Endothelial cell of umbilical vein (primary cell): ENCODE results near the gene PRX. TPM values are rescaled to one million over a fixed set of nuclear protein-coding genes. Genes with fewer than 3 reads are reported as not detected.

Experiments
- BruUV-seq: library from RNA; stranded (reverse); fragments of 400-500 nt; replicated peaks from 2 replicates; lab custom pipeline; 2021; lab: Mats Ljungman, UMichigan
- CTCF ChIA-PET: fragments of 300-600, 350-600 bp; sonication (Branson Sonifier 250); formaldehyde crosslinking; loops from one replicate; lab custom pipeline; 2021; ENCODE audit warnings: antibody characterized with exemption, inconsistent platforms; lab: Charles Lee
- POLR2A ChIA-PET: fragments of 300-600, 350-600 bp; sonication (Branson Sonifier 250); formaldehyde crosslinking; loops from one replicate; lab custom pipeline; 2021; ENCODE audit warnings: antibody characterized with exemption, inconsistent platforms; lab: Charles Lee
- DNase-seq: peaks from one replicate; pipeline ENCODE4 v3.0.0-alpha.2; 2011; ENCODE audit warnings: low read depth, low spot score
- FAIRE-seq: peaks from 2 replicates; lab custom pipeline; 2011; peaks lifted over from hg19 to GRCh38; lab: Jason Lieb, UNC
- H2AFZ ChIP-seq: 2 replicates; pipeline ENCODE4 v1.6.0; 2012; ENCODE audit warnings: low read depth, low read length, control low read depth, inconsistent platforms
- H3K27ac ChIP-seq: 2 replicates; pipeline ENCODE4 v1.5.1; 2011; ENCODE audit warnings: low read depth, mild to moderate bottlenecking, control low read depth, low read length, moderate library complexity; ENCODE audit not compliant: insufficient read depth
- H3K27me3 ChIP-seq, 2 experiments: 2 replicates each; pipeline versions ENCODE4 v1.6.0 to v1.6.1; 2011; ENCODE audit warnings: low read length in 2 of 2, mixed read lengths in 1 of 2; ENCODE audit not compliant: control insufficient read depth in 2 of 2, insufficient read depth in 2 of 2
- H3K36me3 ChIP-seq, 2 experiments: 2 replicates in 1 of 2; 3 replicates in 1 of 2; pipeline ENCODE4 v1.5.1; 2011; ENCODE audit warnings: low read length in 2 of 2, mild to moderate bottlenecking in 1 of 2, moderate library complexity in 1 of 2; ENCODE audit not compliant: control insufficient read depth in 2 of 2, insufficient read depth in 2 of 2; ENCODE audit errors: extremely low read depth in 1 of 2
- H3K4me1 ChIP-seq: 3 replicates; pipeline ENCODE4 v1.5.1; 2011; ENCODE audit warnings: mild to moderate bottlenecking, low read length; ENCODE audit not compliant: control insufficient read depth, insufficient read depth; ENCODE audit errors: extremely low read depth
- H3K4me2 ChIP-seq: 2 replicates; pipeline ENCODE4 v1.6.1; 2011; ENCODE audit warnings: low read length, control low read depth, mixed read lengths; ENCODE audit not compliant: insufficient read depth
- H3K4me3 ChIP-seq, 3 experiments: fragments of 200-600 bp in 1 of 3; sonication (generic), shearing (Covaris generic) in 1 of 3; replicated peaks in 1 of 3; 2 replicates each; pipeline ENCODE4 v1.5.1; 2011 to 2016; ENCODE audit warnings: control low read depth in 3 of 3, low read length in 3 of 3, mild to moderate bottlenecking in 2 of 3, inconsistent platforms in 1 of 3, low read depth in 1 of 3, moderate library complexity in 1 of 3; ENCODE audit not compliant: insufficient read depth in 1 of 3
- H3K79me2 ChIP-seq: 2 replicates; pipeline ENCODE4 v1.6.0; 2012; ENCODE audit warnings: low read length, inconsistent platforms; ENCODE audit not compliant: control insufficient read depth, insufficient read depth
- H3K9ac ChIP-seq: replicated peaks from 2 replicates; pipeline ENCODE3; 2011; ENCODE audit warnings: low read length, control low read depth; ENCODE audit not compliant: insufficient read depth; ENCODE audit errors: extremely low read depth
- H3K9me1 ChIP-seq: replicated peaks from 3 replicates; pipeline ENCODE4 v1.6.0; 2011; ENCODE audit warnings: mild to moderate bottlenecking, low read length; ENCODE audit not compliant: control insufficient read depth, insufficient read depth; ENCODE audit errors: extremely low read depth
- H3K9me3 ChIP-seq: replicated peaks from 2 replicates; pipeline ENCODE4 v1.5.1; 2012; ENCODE audit warnings: low read length, inconsistent platforms; ENCODE audit not compliant: control insufficient read depth, insufficient read depth
- H4K20me1 ChIP-seq: replicated peaks from 2 replicates; pipeline ENCODE3; 2011; ENCODE audit warnings: mild to moderate bottlenecking, low read length; ENCODE audit not compliant: control insufficient read depth, insufficient read depth; ENCODE audit errors: extremely low read depth
- CTCF ChIP-seq, 2 donors: IDR thresholded peaks; 1 replicate in 1 of 2; 2 replicates in 1 of 2; pipeline ENCODE4 v1.5.1; 2011; ENCODE audit warnings: low read length in 2 of 2, mild to moderate bottlenecking in 2 of 2, moderate library complexity in 2 of 2, control low read depth in 1 of 2, inconsistent platforms in 1 of 2, low read depth in 1 of 2; ENCODE audit not compliant: insufficient read depth in 1 of 2; ENCODE audit errors: extremely low read depth in 1 of 2
- EZH2 ChIP-seq: IDR thresholded peaks from 2 replicates; pipeline ENCODE4 v1.6.1; 2012; ENCODE audit warnings: borderline replicate concordance, low read depth, mild to moderate bottlenecking, moderate library complexity, low read length, inconsistent platforms; ENCODE audit not compliant: severe bottlenecking
- FOS ChIP-seq: IDR thresholded peaks from 2 replicates; pipeline ENCODE4 v1.6.1; 2011; ENCODE audit warnings: mild to moderate bottlenecking, low read length, moderate library complexity, borderline replicate concordance; ENCODE audit not compliant: insufficient read depth
- GATA2 ChIP-seq: IDR thresholded peaks from 2 replicates; pipeline ENCODE4 v1.7.0; 2011; ENCODE audit warnings: low read depth, mild to moderate bottlenecking, moderate library complexity, mixed read lengths, low read length; ENCODE audit not compliant: insufficient read length, insufficient read depth
- JUN ChIP-seq: IDR thresholded peaks from 2 replicates; pipeline ENCODE4 v1.6.1; 2011; ENCODE audit warnings: borderline replicate concordance, low read depth; ENCODE audit not compliant: insufficient read length, insufficient read depth
- MYC ChIP-seq: IDR thresholded peaks from one replicate; pipeline ENCODE4 v1.6.1; 2011; ENCODE audit warnings: mild to moderate bottlenecking, low read depth, low read length
- POLR2A ChIP-seq: IDR thresholded peaks from 2 replicates; pipeline ENCODE4 v1.6.1; 2012; ENCODE audit warnings: low read depth, mild to moderate bottlenecking, control low read depth, low read length
- POLR2AphosphoS5 ChIP-seq: IDR thresholded peaks from 2 replicates; pipeline ENCODE4 v1.6.1; 2012; ENCODE audit warnings: low read depth, mild to moderate bottlenecking, control low read depth, low read length, moderate library complexity; ENCODE audit not compliant: insufficient read depth
- dilution Hi-C: fragments of 300-500 bp; cut with MboI; formaldehyde crosslinking; loops from one replicate; pipeline ENCODE4 v1.15.0; 2019; ENCODE audit warnings: low sequenced_read_pairs; ENCODE audit not compliant: extremely low pct_ligation_motif_present
- intact Hi-C: fragments of 100-400 bp; cut with micrococcal nuclease; formaldehyde crosslinking; loops from one replicate; pipeline ENCODE4 v1.10.0; 2022
- polyA plus RNA-seq, 4 experiments: library from polyadenylated mRNA; depleted of rRNA in 3 of 4; stranded (reverse) in 3 of 4; unstranded in 1 of 4; fragments of >200 nt; gene quantifications; 2 replicates each; pipeline versions ENCODE4 v1.2.1 to v1.2.3, GENCODE V29; 2011 to 2012; ENCODE audit warnings: missing spikeins in 1 of 4
- total RNA-seq: library from RNA; stranded (reverse); gene quantifications from 2 replicates; pipeline ENCODE4 v1.2.3, GENCODE V29; 2021
- TF ChIP-seq, protein P1 (sequence below): IDR thresholded peaks from 2 replicates; pipeline ENCODE4 v1.6.1; 2011; ENCODE audit not compliant: insufficient read depth, insufficient read length

The PRX gene
- total and polyA plus RNA-seq, 2 donors (not counting 3 experiments of a cell fraction or from before 2014, with no cell fraction given), result 0.80 to 1.3 TPM

- H3K9me1 ChIP-seq, result no peaks in the 10 kb centered on the region
- H2AFZ ChIP-seq, result no peak overlapping the region
- H3K9ac ChIP-seq, result no peak overlapping the region
- CTCF ChIA-PET, result interaction anchor here (4.0 kb wide), 1 partner anchor 12 kb away, joined by 36 read pairs; no protein-coding TSS in a partner anchor
- H3K79me2 ChIP-seq, result no peaks in the 10 kb centered on the region
- POLR2A ChIA-PET, result no interaction called here
- no peak overlapping the region for H3K4me3 ChIP-seq
- H3K27me3 ChIP-seq, result no peaks in the 10 kb centered on the region
- H3K36me3 ChIP-seq, result no peaks in the 10 kb centered on the region
- TF ChIP-seq FOS, result no peak
- TF ChIP-seq GATA2, result no peak
- no peak for TF ChIP-seq POLR2A
- no peak for TF ChIP-seq MYC
- TF ChIP-seq, protein P1, sequence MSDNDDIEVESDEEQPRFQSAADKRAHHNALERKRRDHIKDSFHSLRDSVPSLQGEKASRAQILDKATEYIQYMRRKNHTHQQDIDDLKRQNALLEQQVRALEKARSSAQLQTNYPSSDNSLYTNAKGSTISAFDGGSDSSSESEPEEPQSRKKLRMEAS, result no peak
- TF ChIP-seq POLR2AphosphoS5, result no peak
- no peak for TF ChIP-seq JUN
- no peak for TF ChIP-seq CTCF (IDR thresholded peaks at IDR 0.05; ENCODE audit: extremely low read depth in 1 of 2, insufficient read depth in 1 of 2, low read depth in 1 of 2, low read length in 2 of 2)
- TF ChIP-seq EZH2, result no peak
- no peak for DNase-seq
- H3K4me1 ChIP-seq, result no peaks in the 10 kb centered on the region
- intact Hi-C loops, result no loop called here
- no TSS peak for BruUV-seq
- H4K20me1 ChIP-seq, result no peaks in the 10 kb centered on the region
- H3K4me2 ChIP-seq, result no peak overlapping the region
- dilution Hi-C loops, result no loop called here
- H3K27ac ChIP-seq, result no peak overlapping the region
- H3K9me3 ChIP-seq, result no peaks in the 10 kb centered on the region
- no peak for FAIRE-seq
Observed at GRCh38 chr19:40452016-40452415, 38.8 kb upstream of the PRX start.
